Measurements from ENCODE around the gene SUPT3H.
"Not testable (repeated sequence)": the region's sequence is repeated elsewhere in the genome, so short reads cannot be mapped to it uniquely, and the experiment has no call there.

The SUPT3H gene

DNA sequence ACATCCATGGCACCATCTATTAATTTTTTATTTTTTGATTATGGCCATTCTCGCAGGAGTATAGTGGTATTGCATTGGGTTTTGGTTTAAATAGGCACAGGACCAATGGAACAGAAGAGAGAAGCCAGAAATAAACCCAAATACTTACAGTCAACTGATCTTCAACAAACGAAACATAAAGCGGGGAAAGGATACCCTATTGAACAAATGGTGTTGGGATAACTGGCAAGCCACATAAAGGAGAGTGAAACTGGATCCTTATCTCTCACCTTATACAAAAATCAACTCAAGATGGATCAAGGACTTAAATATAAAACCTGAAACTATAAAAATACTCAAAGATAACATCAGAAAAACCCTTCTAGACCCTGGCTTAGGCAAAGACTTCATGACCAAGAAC, 74.9 kb downstream of the SUPT3H start:
- Histone ChIP-seq H3K4me1 (ENCODE audit: control insufficient read depth, insufficient read depth, low read length) (no peaks in the 10 kb centered on the region), H3K9me3 (ENCODE audit: control insufficient read depth, insufficient read depth, low read length) (peaks cover 13% of the 10 kb centered on the region), H3K9ac (ENCODE audit: low read depth, low read length) (no peak overlapping the region), H3K27me3 (ENCODE audit: control insufficient read depth, insufficient read depth, low read length) (no peaks in the 10 kb centered on the region), H3K4me3 (ENCODE audit: low read depth, low read length) (no peak overlapping the region), H3K36me3 (ENCODE audit: control insufficient read depth, insufficient read depth, low read length) (peaks cover 3% of the 10 kb centered on the region)

DNA sequence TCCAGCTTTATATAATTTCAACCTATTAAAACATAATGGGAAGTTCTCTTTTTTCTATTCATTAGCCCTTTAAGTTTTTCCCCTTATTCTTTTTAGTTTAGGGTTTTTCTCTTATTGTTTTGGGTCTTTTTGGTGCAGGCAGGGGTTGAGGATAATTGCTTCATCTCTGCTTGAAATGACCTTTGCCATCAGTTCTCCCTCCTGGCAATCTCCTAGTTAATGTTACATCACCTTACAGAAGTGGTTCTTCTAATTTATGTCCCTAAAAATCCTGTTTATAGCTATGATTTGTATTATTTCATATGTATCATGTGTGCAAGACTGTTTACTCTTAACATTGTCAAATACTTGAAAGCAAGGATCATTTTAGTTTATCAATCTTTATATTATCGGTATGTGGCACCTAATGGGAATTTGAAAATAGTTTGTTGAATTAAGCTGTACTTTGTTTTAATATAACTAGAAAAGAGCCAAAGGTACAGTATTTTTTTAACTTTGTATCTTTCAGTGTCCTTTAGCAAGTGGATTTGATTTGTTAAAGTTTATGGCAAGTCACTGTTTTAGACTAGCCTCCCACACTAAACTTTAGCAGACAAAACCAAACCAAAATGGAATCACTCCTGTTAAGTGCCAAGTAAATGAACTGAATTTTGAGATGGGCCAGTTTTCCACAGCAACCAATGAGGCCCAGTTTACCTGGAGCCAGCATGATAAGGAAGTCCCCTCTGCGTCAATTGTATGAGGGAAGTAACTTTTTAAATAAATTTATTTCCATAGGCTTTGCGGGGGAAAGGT, 76.2 kb downstream of the SUPT3H start:
- Histone ChIP-seq H3K4me3 (ENCODE audit: low read depth, low read length) (no peak overlapping the region), H3K4me1 (ENCODE audit: control insufficient read depth, insufficient read depth, low read length) (no peaks in the 10 kb centered on the region), H3K9ac (ENCODE audit: low read depth, low read length) (no peak overlapping the region), H3K36me3 (ENCODE audit: control insufficient read depth, insufficient read depth, low read length) (peaks cover 3% of the 10 kb centered on the region), H3K9me3 (ENCODE audit: control insufficient read depth, insufficient read depth, low read length) (peaks cover 9% of the 10 kb centered on the region), H3K27me3 (ENCODE audit: control insufficient read depth, insufficient read depth, low read length) (no peaks in the 10 kb centered on the region)

DNA sequence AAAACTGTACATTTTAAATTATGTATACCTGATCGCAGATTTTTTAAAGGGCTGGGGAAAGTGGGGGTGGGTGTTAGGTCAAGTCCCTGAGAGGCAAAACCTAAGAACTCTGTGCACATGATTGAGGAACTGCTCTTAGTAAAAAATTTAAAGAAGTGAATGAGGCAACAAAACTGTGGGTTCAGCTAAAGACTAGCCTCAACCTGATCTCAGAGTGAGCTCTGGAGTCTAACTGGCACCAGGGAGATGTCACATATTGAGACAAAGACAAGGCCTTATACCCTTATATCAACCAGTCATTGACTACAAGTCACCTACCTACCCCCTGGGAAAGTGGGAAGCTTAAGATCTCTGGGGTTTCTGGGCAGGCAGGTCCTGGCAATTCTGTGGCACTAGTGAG, 77.0 kb downstream of the SUPT3H start:
- peaks cover 2% of the 10 kb centered on the region for H3K36me3 ChIP-seq (ENCODE audit: control insufficient read depth, insufficient read depth, low read length)
- no peaks in the 10 kb centered on the region for H3K4me1 ChIP-seq (ENCODE audit: control insufficient read depth, insufficient read depth, low read length)

DNA sequence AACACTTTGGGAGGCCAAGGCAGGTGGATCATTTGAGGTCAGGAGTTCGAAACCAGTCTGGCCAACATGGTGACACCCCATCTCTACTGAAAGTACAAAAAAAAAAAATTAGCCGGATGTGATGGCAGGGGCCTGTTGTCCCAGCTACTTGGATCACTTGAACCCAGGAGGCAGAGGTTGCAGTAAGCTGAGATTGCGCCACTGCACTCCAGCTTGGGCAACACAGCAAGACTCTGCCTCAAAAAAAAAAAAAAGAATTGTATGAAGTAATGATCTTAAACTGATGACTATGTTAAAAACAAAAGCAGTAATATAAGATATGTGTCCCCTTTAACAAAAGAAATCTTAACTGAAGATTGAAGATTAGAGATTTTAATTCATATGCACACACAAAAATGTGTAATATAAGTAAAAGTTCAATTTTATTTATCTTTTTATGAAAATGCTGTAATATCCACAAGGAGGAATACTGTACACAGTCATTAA, 78.6 kb downstream of the SUPT3H start:
- Histone ChIP-seq H3K27me3 (ENCODE audit: control insufficient read depth, insufficient read depth, low read length) (no peaks in the 10 kb centered on the region), H3K9me3 (ENCODE audit: control insufficient read depth, insufficient read depth, low read length) (no peaks in the 10 kb centered on the region), H3K9ac (ENCODE audit: low read depth, low read length) (no peak overlapping the region), H3K4me3 (ENCODE audit: low read depth, low read length) (no peak overlapping the region), H3K4me1 (ENCODE audit: control insufficient read depth, insufficient read depth, low read length) (no peaks in the 10 kb centered on the region), H3K36me3 (ENCODE audit: control insufficient read depth, insufficient read depth, low read length) (no peaks in the 10 kb centered on the region)

More for the DNA sequence above, 77.0 kb downstream of the SUPT3H start:
- no peaks in the 10 kb centered on the region for H3K27me3 ChIP-seq (ENCODE audit: control insufficient read depth, insufficient read depth, low read length)
- H3K4me3 ChIP-seq (ENCODE audit: low read depth, low read length): no peak overlapping the region
- no peak overlapping the region for H3K9ac ChIP-seq (ENCODE audit: low read depth, low read length)
- H3K9me3 ChIP-seq (ENCODE audit: control insufficient read depth, insufficient read depth, low read length): peaks cover 1% of the 10 kb centered on the region

DNA sequence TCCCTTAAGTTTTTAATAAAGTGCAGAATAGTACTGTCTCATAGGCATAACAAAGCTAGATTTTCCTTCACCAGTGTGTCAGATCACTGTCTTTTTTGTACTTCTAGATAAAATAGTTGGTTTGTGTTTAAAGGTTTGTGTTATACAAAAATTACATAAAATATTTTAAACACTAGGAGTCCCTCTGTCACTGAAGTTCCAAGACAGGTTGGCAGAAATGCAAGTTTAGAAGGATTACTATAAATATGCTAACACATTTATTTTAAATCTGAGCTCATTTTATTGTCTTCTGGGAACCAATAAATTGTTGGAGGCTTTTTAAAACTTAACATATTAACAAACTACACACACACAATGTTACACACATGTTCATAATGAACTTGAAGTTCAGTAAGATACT, 80.4 kb downstream of the SUPT3H start:
- H3K36me3 ChIP-seq (ENCODE audit: control insufficient read depth, insufficient read depth, low read length): no peaks in the 10 kb centered on the region
- H3K9me3 ChIP-seq (ENCODE audit: control insufficient read depth, insufficient read depth, low read length): no peaks in the 10 kb centered on the region
- no peak overlapping the region for H3K9ac ChIP-seq (ENCODE audit: low read depth, low read length)
- no peaks in the 10 kb centered on the region for H3K27me3 ChIP-seq (ENCODE audit: control insufficient read depth, insufficient read depth, low read length)
- H3K4me3 ChIP-seq (ENCODE audit: low read depth, low read length): no peak overlapping the region
- H3K4me1 ChIP-seq (ENCODE audit: control insufficient read depth, insufficient read depth, low read length): no peaks in the 10 kb centered on the region

DNA sequence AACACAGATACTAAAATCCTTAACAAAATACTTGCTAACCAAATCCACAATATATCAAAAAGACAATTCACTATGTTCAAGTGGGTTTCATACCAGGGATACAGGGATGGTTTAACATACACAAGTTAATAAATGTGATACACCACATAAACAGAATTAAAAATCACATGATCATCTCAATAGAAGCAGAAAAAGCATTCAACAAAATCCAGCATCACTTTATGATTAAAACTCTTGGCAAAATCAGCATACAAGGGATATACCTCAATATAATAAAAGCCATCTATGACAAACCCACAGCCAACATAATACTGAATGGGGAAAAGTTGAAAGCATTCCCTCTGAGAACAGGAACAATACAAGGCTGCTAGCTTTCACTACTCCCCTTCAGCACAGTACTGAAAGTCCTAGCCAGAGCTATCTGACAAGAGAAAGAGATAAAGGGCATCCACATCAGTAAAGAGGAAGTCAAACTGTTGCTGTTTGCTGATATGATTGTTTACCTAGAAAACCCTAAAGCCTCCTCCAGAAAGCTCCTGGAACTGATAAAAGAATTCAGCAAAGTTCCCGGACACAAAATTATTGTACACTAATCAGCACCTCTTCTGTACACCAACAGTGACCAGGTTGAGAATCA, 83.6 kb downstream of the SUPT3H start:
- not testable (repeated sequence) for H3K9ac ChIP-seq (ENCODE audit: low read depth, low read length); H3K4me3 ChIP-seq (ENCODE audit: low read depth, low read length); H3K4me1 ChIP-seq (ENCODE audit: control insufficient read depth, insufficient read depth, low read length); H3K27me3 ChIP-seq (ENCODE audit: control insufficient read depth, insufficient read depth, low read length); H3K9me3 ChIP-seq (ENCODE audit: control insufficient read depth, insufficient read depth, low read length); H3K36me3 ChIP-seq (ENCODE audit: control insufficient read depth, insufficient read depth, low read length)

DNA sequence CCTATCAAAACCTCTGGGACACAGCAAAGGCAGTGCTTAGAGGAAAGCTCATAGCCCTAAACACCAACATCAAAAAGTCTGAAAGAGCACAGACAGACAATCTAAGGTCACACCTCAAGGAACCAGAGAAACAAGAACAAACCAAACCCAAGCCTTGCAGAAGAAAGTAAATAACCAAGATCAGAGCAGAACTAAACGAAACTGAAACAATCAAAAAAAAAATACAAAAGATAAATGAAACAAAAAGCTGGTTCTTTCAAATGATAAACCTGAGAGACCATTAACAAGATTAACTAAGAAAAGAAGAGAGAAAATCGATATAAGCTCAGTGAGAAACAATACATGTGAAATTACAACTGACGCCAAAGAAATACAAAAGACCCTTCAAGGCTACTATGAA, 84.4 kb downstream of the SUPT3H start:
- Histone ChIP-seq H3K9me3 (ENCODE audit: control insufficient read depth, insufficient read depth, low read length) (no peaks in the 10 kb centered on the region), H3K9ac (ENCODE audit: low read depth, low read length) (no peak overlapping the region), H3K4me3 (ENCODE audit: low read depth, low read length) (no peak overlapping the region), H3K4me1 (ENCODE audit: control insufficient read depth, insufficient read depth, low read length) (no peaks in the 10 kb centered on the region), H3K27me3 (ENCODE audit: control insufficient read depth, insufficient read depth, low read length) (no peaks in the 10 kb centered on the region), H3K36me3 (ENCODE audit: control insufficient read depth, insufficient read depth, low read length) (no peaks in the 10 kb centered on the region)

DNA sequence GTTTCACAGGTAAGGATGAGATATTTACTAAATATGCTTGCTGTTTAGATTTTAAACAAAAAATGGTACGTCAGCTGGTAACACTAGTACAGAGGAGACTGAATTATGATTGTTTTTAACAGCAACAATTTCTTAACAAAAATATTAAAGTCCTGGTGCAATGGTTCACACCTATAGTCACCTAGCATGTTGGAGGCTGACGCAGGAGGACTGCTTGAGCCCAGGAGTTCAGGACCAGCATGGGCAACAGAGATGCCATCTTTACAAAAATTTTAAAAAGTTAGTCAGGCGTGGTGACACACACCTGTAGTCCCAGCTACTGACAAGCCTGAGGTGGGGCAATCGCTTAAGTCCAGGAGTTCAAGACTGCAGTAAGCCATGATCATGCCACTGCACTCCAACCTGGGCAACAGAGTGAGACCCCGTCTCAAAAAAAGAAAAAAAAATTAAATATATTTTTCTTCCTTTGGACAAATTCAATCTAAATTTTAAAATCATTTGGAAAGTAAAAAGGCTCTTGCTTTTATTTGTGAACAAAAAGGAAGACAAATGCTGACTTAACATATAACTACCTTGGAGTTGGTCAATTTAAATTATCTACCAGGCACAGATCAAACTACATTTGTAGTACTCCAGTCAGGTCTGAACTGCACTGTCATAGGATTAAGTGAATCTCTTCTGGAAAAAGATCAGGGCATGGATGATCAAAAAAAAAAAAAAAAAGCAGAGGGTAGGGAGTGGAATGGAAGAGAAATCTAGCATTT, 87.8 kb downstream of the SUPT3H start:
- H3K4me3 ChIP-seq (ENCODE audit: low read depth, low read length): no peak overlapping the region

DNA sequence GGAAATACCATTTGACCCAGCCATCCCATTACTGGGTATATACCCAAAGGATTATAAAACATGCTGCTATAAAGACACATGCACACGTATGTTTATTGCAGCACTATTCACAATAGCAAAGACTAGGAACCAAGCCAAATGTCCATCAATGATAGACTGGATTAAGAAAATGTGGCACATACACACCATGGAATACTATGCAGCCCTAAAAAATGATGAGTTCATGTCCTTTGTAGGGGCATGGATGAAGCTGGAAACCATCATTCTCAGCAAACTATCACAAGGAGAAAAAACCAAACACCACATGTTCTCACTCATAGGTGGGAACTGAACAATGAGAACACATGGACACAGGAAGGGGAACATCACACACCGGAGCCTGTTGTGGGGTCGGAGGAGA, 91.0 kb downstream of the SUPT3H start:
- not testable (repeated sequence) for H3K9me3 ChIP-seq (ENCODE audit: control insufficient read depth, insufficient read depth, low read length); H3K4me3 ChIP-seq (ENCODE audit: low read depth, low read length); H3K27me3 ChIP-seq (ENCODE audit: control insufficient read depth, insufficient read depth, low read length); H3K4me1 ChIP-seq (ENCODE audit: control insufficient read depth, insufficient read depth, low read length); H3K36me3 ChIP-seq (ENCODE audit: control insufficient read depth, insufficient read depth, low read length); H3K9ac ChIP-seq (ENCODE audit: low read depth, low read length)

More for the DNA sequence above, 87.8 kb downstream of the SUPT3H start:
- H3K9ac ChIP-seq (ENCODE audit: low read depth, low read length): no peak overlapping the region
- no peaks in the 10 kb centered on the region for H3K4me1 ChIP-seq (ENCODE audit: control insufficient read depth, insufficient read depth, low read length)
- H3K9me3 ChIP-seq (ENCODE audit: control insufficient read depth, insufficient read depth, low read length): no peaks in the 10 kb centered on the region
- no peaks in the 10 kb centered on the region for H3K36me3 ChIP-seq (ENCODE audit: control insufficient read depth, insufficient read depth, low read length)
- H3K27me3 ChIP-seq (ENCODE audit: control insufficient read depth, insufficient read depth, low read length): no peaks in the 10 kb centered on the region

DNA sequence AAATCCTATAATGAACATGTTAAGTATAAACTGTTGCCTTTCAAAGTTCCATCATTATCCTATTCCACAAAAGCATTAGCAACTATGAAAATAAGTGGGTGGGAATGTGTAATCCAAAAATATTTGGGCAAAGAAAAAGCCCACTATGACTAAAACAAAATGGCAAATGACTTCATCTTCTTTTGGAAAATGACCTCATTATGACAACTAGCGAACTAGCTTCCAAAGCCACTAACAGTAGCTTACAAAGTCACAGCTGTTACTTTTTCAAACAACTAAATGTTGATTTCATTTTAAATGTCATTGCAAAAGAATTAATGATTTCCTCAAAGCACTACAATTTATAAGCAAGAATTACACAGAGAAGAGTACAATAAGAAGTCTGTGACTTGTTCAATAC, 99.4 kb downstream of the SUPT3H start:
- no peaks in the 10 kb centered on the region for H3K27me3 ChIP-seq (ENCODE audit: control insufficient read depth, insufficient read depth, low read length)
- no peaks in the 10 kb centered on the region for H3K36me3 ChIP-seq (ENCODE audit: control insufficient read depth, insufficient read depth, low read length)
- H3K4me3 ChIP-seq (ENCODE audit: low read depth, low read length): no peak overlapping the region
- no peaks in the 10 kb centered on the region for H3K4me1 ChIP-seq (ENCODE audit: control insufficient read depth, insufficient read depth, low read length)
- peaks cover 6% of the 10 kb centered on the region for H3K9me3 ChIP-seq (ENCODE audit: control insufficient read depth, insufficient read depth, low read length)
- H3K9ac ChIP-seq (ENCODE audit: low read depth, low read length): no peak overlapping the region

DNA sequence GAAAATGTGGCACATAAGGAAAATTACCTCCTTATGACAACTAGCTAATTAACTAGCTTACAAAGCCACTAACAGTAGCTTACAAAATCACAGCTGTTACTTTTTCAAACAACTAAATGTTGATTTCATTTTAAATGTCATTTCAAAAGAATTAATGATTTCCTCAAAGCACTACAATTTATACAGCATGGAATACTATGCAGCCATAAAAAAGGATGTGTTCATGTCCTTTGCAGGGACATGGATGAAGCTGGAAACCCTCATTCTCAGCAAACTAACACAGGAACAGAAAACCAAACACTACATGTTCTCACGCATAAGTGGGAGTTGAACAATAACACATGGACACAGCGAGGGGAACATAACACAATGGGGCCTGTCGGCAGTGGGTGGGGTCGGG, 100.0 kb downstream of the SUPT3H start:
- not testable (repeated sequence) for H3K27me3 ChIP-seq (ENCODE audit: control insufficient read depth, insufficient read depth, low read length); H3K9ac ChIP-seq (ENCODE audit: low read depth, low read length); H3K4me3 ChIP-seq (ENCODE audit: low read depth, low read length); H3K9me3 ChIP-seq (ENCODE audit: control insufficient read depth, insufficient read depth, low read length); H3K4me1 ChIP-seq (ENCODE audit: control insufficient read depth, insufficient read depth, low read length); H3K36me3 ChIP-seq (ENCODE audit: control insufficient read depth, insufficient read depth, low read length)

All from iPS-15b (cell line).